CD14-positive monocyte (primary cell): ENCODE measurements around the gene NR6A1. TPM values are rescaled to one million over a fixed set of nuclear protein-coding genes. Genes with fewer than 3 reads are reported as not detected.

ENCODE experiments used
- DNase-seq, 3 donors: peaks; one replicate each; pipeline ENCODE4 v3.0.0-alpha.2; 2011 to 2022
- H2AFZ ChIP-seq: 2 replicates; pipeline ENCODE4 v1.6.0; 2012; ENCODE audit warnings: mild to moderate bottlenecking, low read depth, low read length, inconsistent platforms; ENCODE audit not compliant: insufficient read depth, poor library complexity, severe bottlenecking
- H3K27ac ChIP-seq, 2 donors: 1 replicate in 1 of 2; 2 replicates in 1 of 2; pipeline ENCODE4 v1.5.1; 2012 to 2013; ENCODE audit warnings: low read length in 2 of 2, control low read depth in 1 of 2, inconsistent platforms in 1 of 2, low read depth in 1 of 2, mild to moderate bottlenecking in 1 of 2
- H3K27me3 ChIP-seq, 2 donors: one replicate each; pipeline versions ENCODE4 v1.6.0 to v1.6.1; 2011 to 2013; ENCODE audit warnings: low read length in 2 of 2; ENCODE audit not compliant: control insufficient read depth in 2 of 2, insufficient read depth in 2 of 2
- H3K36me3 ChIP-seq, 2 donors: replicated peaks in 1 of 2; 1 replicate in 1 of 2; 2 replicates in 1 of 2; pipeline versions ENCODE4 v1.5.1 to v1.6.1; 2012 to 2013; ENCODE audit warnings: low read length in 2 of 2, control low read depth in 1 of 2, inconsistent platforms in 1 of 2, mild to moderate bottlenecking in 1 of 2; ENCODE audit not compliant: insufficient read depth in 2 of 2, control insufficient read depth in 1 of 2
- H3K4me1 ChIP-seq, 2 donors: 1 replicate in 1 of 2; 2 replicates in 1 of 2; pipeline versions ENCODE4 v1.5.1 to v1.6.1; 2012 to 2013; ENCODE audit warnings: low read length in 2 of 2, control low read depth in 1 of 2, inconsistent platforms in 1 of 2, mild to moderate bottlenecking in 1 of 2, moderate library complexity in 1 of 2; ENCODE audit not compliant: insufficient read depth in 2 of 2, control insufficient read depth in 1 of 2
- H3K4me2 ChIP-seq: replicated peaks from 2 replicates; pipeline ENCODE3; 2012; ENCODE audit warnings: low read length, moderate library complexity, mild to moderate bottlenecking; ENCODE audit not compliant: poor library complexity, severe bottlenecking; ENCODE audit errors: extremely low read depth
- H3K4me3 ChIP-seq, 3 experiments: fragments of 200-600 bp in 1 of 3; sonication (generic) in 1 of 3; replicated peaks in 1 of 3; 1 replicate in 2 of 3; 2 replicates in 1 of 3; pipeline ENCODE4 v1.5.1; 2011 to 2013; ENCODE audit warnings: low read length in 3 of 3, mild to moderate bottlenecking in 3 of 3, control low read depth in 2 of 3, low read depth in 2 of 3, inconsistent platforms in 1 of 3, moderate library complexity in 1 of 3
- H3K79me2 ChIP-seq: 2 replicates; pipeline ENCODE4 v1.6.0; 2012; ENCODE audit warnings: mild to moderate bottlenecking, control low read depth, inconsistent platforms, low read length, moderate library complexity; ENCODE audit not compliant: insufficient read depth
- H3K9ac ChIP-seq: 2 replicates; pipeline ENCODE4 v1.6.0; 2017; ENCODE audit warnings: low read length, mild to moderate bottlenecking; ENCODE audit not compliant: insufficient read depth, poor library complexity, severe bottlenecking
- H3K9me3 ChIP-seq, 2 donors: replicated peaks in 1 of 2; 1 replicate in 1 of 2; 2 replicates in 1 of 2; pipeline versions ENCODE4 v1.5.1 to v1.6.1; 2012 to 2013; ENCODE audit warnings: low read length in 2 of 2, control low read depth in 1 of 2; ENCODE audit not compliant: control insufficient read depth in 1 of 2, insufficient read depth in 1 of 2
- H4K20me1 ChIP-seq: 2 replicates; pipeline ENCODE4 v1.6.0; 2012; ENCODE audit warnings: mild to moderate bottlenecking, low read length, control low read depth, moderate library complexity; ENCODE audit not compliant: insufficient read depth
- H3K27ac Mint-ChIP-seq, 7 donors: one replicate each; pipeline ENCODE4 v1.8.0; 2020; ENCODE audit warnings: mild to moderate bottlenecking in 7 of 7, mixed read lengths in 7 of 7, moderate library complexity in 6 of 7, inconsistent platforms in 2 of 7
- H3K27me3 Mint-ChIP-seq, 3 donors: one replicate each; pipeline ENCODE4 v1.8.0; 2021 to 2022; ENCODE audit warnings: low read depth in 3 of 3, mild to moderate bottlenecking in 3 of 3, mixed read lengths in 3 of 3, moderate library complexity in 3 of 3, inconsistent platforms in 1 of 3
- H3K36me3 Mint-ChIP-seq, 2 donors: one replicate each; pipeline ENCODE4 v1.8.0; 2020; ENCODE audit warnings: mixed read lengths in 2 of 2, inconsistent platforms in 1 of 2, mild to moderate bottlenecking in 1 of 2
- H3K4me1 Mint-ChIP-seq: one replicate; pipeline ENCODE4 v1.8.0; 2020; ENCODE audit warnings: mild to moderate bottlenecking, mixed read lengths
- H3K4me3 Mint-ChIP-seq, 2 donors: one replicate each; pipeline ENCODE4 v1.8.0; 2020; ENCODE audit warnings: mild to moderate bottlenecking in 2 of 2, mixed read lengths in 2 of 2, moderate library complexity in 1 of 2
- H3K9me3 Mint-ChIP-seq, 7 donors: one replicate each; pipeline ENCODE4 v1.8.0; 2020 to 2022; ENCODE audit warnings: mixed read lengths in 7 of 7, mild to moderate bottlenecking in 6 of 7, moderate library complexity in 6 of 7, inconsistent platforms in 2 of 7
- CTCF ChIP-seq: fragments of 200-600 bp; IDR thresholded peaks from one replicate; pipeline ENCODE4 v1.8.0; 2022; ENCODE audit warnings: antibody characterized with exemption, mild to moderate bottlenecking
- WGBS: methylation state at CpG from one replicate; pipeline ENCODE4 v1.1.5; 2013; ENCODE audit warnings: missing lambda C conversion rate; ENCODE audit not compliant: insufficient coverage; 5-methylcytosine and 5-hydroxymethylcytosine counted together
- intact Hi-C, 2 donors: fragments of 100-400 bp; cut with micrococcal nuclease; formaldehyde crosslinking; loops; one replicate each; pipeline versions ENCODE4 v1.15.0 to v1.15.1; 2023
- polyA plus RNA-seq, 3 donors: library from polyadenylated mRNA; depleted of rRNA in 1 of 3; unstranded in 2 of 3; stranded (reverse) in 1 of 3; fragments of 300-500 nt in 2 of 3; fragments of >200 nt in 1 of 3; fragmentation: Illumina TruSeq in 2 of 3; gene quantifications; 1 replicate in 2 of 3; 2 replicates in 1 of 3; pipeline ENCODE4 v1.2.3, GENCODE V29; 2012 to 2021

NR6A1 gene
- polyA plus RNA-seq, 3 donors: 0.15 to 2.9 (median 0.28) TPM

DNA sequence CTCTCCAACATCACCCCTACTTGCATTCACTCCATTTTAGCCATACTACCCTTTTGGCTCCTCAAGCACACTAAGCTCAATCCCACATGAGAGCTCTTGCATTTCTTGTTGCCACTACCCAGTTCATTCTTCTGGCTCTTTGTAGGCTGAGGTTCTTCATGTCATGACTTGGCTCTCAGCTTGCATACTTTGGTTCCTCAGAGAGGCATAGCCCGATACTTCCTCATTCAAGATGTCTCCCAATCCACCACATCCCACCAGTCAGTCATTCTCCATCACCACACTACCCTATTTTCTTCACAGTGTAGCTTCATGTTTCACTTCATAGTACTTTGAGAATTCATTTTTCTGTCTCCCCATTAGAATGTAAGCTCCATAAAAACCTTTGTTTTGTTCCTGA is 116.7 kb downstream of the NR6A1 start:
- no peak overlapping the region for H3K27ac ChIP-seq
- no peaks in the 10 kb centered on the region for H3K79me2 ChIP-seq
- no peaks in the 10 kb centered on the region for H4K20me1 ChIP-seq
- intact Hi-C loops: no loop called here
- H3K4me1 Mint-ChIP-seq: peaks cover 24% of the 10 kb centered on the region
- no peak overlapping the region for H3K4me2 ChIP-seq
- no peak overlapping the region for H2AFZ ChIP-seq
- no peaks in the 10 kb centered on the region for H3K36me3 ChIP-seq
- H3K9ac ChIP-seq: no peak overlapping the region
- WGBS: 0% methylated on average over 1 of the region's 1 CpG
- TF ChIP-seq CTCF: no peak
- H3K27ac Mint-ChIP-seq: peak overlapping the region in 1 of 7 donors; percentile 44
- H3K27me3 ChIP-seq: no peaks in the 10 kb centered on the region
- H3K4me1 ChIP-seq: peaks cover 11 to 15% of the 10 kb centered on the region in 2 donors
- no peaks in the 10 kb centered on the region for H3K9me3 ChIP-seq
- H3K4me3 ChIP-seq: no peak overlapping the region
- no peak overlapping the region for H3K4me3 Mint-ChIP-seq
- DNase-seq: peak; percentile 21 to 26 (median 22)
- H3K9me3 Mint-ChIP-seq: no peaks in the 10 kb centered on the region
- H3K36me3 Mint-ChIP-seq: no peaks in the 10 kb centered on the region
- H3K27me3 Mint-ChIP-seq: no peaks in the 10 kb centered on the region

DNA sequence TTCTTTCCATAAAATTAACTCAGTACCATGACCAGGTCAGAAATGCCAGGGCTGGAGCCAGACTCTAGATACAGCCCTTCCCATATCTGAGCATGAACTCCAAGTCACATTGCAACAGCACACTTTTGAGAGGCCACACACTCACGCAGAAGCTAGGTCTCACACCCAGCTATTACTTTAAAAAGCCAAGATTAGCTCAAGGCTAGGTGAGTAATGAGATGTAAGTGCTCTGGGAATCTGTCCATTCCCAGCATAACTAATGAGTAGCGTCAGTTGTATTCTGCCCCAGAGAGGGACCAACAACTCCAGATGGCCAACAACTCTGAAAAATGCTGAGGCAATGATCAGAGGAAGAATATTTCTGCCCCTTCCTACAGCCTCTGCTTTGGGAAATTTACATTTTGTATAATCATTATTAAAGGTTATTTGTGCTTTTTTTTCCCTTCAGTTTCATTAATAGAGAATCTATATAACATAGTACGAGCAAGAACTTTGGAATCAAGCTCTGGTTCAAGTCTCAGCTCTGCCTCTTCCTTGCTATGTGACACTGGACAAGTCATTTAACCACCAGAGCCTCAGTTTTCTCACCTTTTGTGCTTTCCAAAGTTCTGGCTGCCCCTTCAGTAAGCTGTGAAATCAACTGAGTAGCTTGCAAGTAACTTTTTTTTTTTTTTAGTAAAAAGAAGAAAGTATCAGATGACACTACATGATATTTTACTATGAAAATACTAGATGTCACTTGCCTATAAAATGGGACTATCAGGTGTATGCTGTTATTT is 118.3 kb downstream of the NR6A1 start:
- no peaks in the 10 kb centered on the region for H3K9me3 ChIP-seq
- H3K4me2 ChIP-seq: no peak overlapping the region
- H3K9ac ChIP-seq: no peak overlapping the region
- Mint-ChIP-seq H3K4me3 (no peak overlapping the region), H3K9me3 (no peaks in the 10 kb centered on the region), H3K27me3 (no peaks in the 10 kb centered on the region), H3K27ac (no peak overlapping the region), H3K36me3 (no peaks in the 10 kb centered on the region), H3K4me1 (peaks cover 9% of the 10 kb centered on the region)
- TF ChIP-seq CTCF: no peak
- no CpG with 5 or more reads among the region's 3 CpGs for WGBS
- H3K36me3 ChIP-seq: no peaks in the 10 kb centered on the region
- H3K27ac ChIP-seq: no peak overlapping the region
- H3K4me1 ChIP-seq: peaks cover 0 to 1% of the 10 kb centered on the region in 2 donors
- no peak overlapping the region for H2AFZ ChIP-seq
- H3K27me3 ChIP-seq: no peaks in the 10 kb centered on the region
- H3K4me3 ChIP-seq: no peak overlapping the region
- H3K79me2 ChIP-seq: no peaks in the 10 kb centered on the region
- no peak for DNase-seq
- no peaks in the 10 kb centered on the region for H4K20me1 ChIP-seq
- intact Hi-C loops: no loop called here
